Mammary epithelial cell (primary cell): Measurements from ENCODE around the gene SH3TC1.

Experiments
- CTCF ChIP-seq, 2 donors: IDR thresholded peaks in 1 of 2; conservative IDR thresholded peaks in 1 of 2; 2 replicates each; pipeline ENCODE4 v1.5.1; 2011 to 2012; ENCODE audit warnings: inconsistent platforms in 2 of 2, low read length in 2 of 2, mild to moderate bottlenecking in 2 of 2, control low read depth in 1 of 2, low read depth in 1 of 2; ENCODE audit not compliant: insufficient read depth in 1 of 2; ENCODE audit errors: extremely low read depth in 1 of 2
- EZH2 ChIP-seq: IDR thresholded peaks from 2 replicates; pipeline ENCODE4 v1.6.1; 2012; ENCODE audit warnings: low read length, inconsistent platforms, borderline replicate concordance

- TF ChIP-seq CTCF (conservative IDR thresholded peaks at IDR 0.05 in 1 of 2, IDR thresholded peaks at IDR 0.05 in 1 of 2; ENCODE audit: extremely low read depth in 1 of 2, insufficient read depth in 1 of 2, low read depth in 1 of 2, low read length in 2 of 2) (no peak), EZH2 (no peak)
These were observed 87.1 kb downstream of the SH3TC1 start for GRCh38 chr4:8285976-8286718.
